Progenitor cell of endocrine pancreas (in vitro differentiated cells): ENCODE results near the gene MFRP. TPM values are rescaled to one million over a fixed set of nuclear protein-coding genes. Genes with fewer than 3 reads are reported as not detected.
"Not testable (repeated sequence)": the region's sequence is repeated elsewhere in the genome, so short reads cannot be mapped to it uniquely, and the experiment has no call there.

Experiments
- DNase-seq: peaks from one replicate; pipeline ENCODE4 v3.0.0; 2021; ENCODE audit warnings: low spot score; ENCODE audit not compliant: unreplicated experiment
- H3K27ac Mint-ChIP-seq: 2 replicates; pipeline ENCODE4 v1.8.0; 2021; ENCODE audit warnings: mild to moderate bottlenecking, moderate library complexity, mixed read lengths
- H3K27me3 Mint-ChIP-seq: 2 replicates; pipeline ENCODE4 v1.8.0; 2021; ENCODE audit warnings: mixed read lengths
- H3K36me3 Mint-ChIP-seq: 2 replicates; pipeline ENCODE4 v1.8.0; 2022; ENCODE audit warnings: mixed read lengths; ENCODE audit not compliant: insufficient read depth
- H3K4me1 Mint-ChIP-seq: 2 replicates; pipeline ENCODE4 v1.8.0; 2021; ENCODE audit warnings: low read depth, mixed read lengths
- H3K4me3 Mint-ChIP-seq: 2 replicates; pipeline ENCODE4 v1.8.0; 2021; ENCODE audit warnings: low read depth, mild to moderate bottlenecking, moderate library complexity, mixed read lengths
- H3K9me3 Mint-ChIP-seq: 2 replicates; pipeline ENCODE4 v1.8.0; 2021; ENCODE audit warnings: low read depth, mixed read lengths
- long read RNA-seq: library from polyadenylated mRNA; unstranded; transcript quantifications from one replicate; pipeline ENCODE4 v2.0.0, GENCODE V29; 2020
- total RNA-seq: library from RNA; stranded (reverse); gene quantifications from 2 replicates; pipeline ENCODE4 v1.2.1, GENCODE V29; 2021
- TF ChIP-seq, protein P1 (sequence below): fragments of 200-600 bp; sonication (generic); IDR thresholded peaks from one replicate; pipeline ENCODE4 v1.5.0; 2021; ENCODE audit warnings: antibody characterized with exemption, mild to moderate bottlenecking; ENCODE audit not compliant: unreplicated experiment

Gene MFRP
- not detected in 2 replicates for total RNA-seq
- long read RNA-seq: 0 reads

DNA sequence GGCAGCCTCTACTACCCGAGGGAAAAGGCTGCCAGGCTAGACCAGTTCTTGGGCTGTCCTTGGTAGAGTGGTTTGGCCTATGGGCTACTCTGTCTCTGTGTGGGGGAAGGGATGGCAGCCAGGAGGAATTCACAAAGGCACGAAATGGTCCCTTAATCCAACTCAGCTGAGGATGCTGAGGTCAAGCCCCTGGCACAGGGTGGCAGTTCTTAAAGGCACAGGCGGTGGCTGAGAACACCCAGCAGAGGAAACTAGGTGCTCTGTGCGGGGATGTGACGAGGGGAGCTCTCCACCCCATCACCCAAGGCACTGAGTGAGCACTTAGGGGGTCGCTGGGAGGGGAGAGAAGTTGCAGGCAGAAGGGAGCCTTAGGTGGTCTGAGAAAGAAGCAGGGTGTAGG lies at the start of gene MFRP:
MFRP (minus strand) TSS at position 101 of the 400 bp plus-strand sequence. CDS start 192 bp downstream, outside the sequence.
- DNase-seq: no peak
- H3K4me3 Mint-ChIP-seq: no peak within 1 kb of the TSS
- peaks cover 66% of the 10 kb centered on the region for H3K27me3 Mint-ChIP-seq
- no peak within 1 kb of the TSS for H3K27ac Mint-ChIP-seq
- no peaks in the 10 kb centered on the region for H3K4me1 Mint-ChIP-seq
- no peaks in the 10 kb centered on the region for H3K36me3 Mint-ChIP-seq
- TF ChIP-seq, protein P1, sequence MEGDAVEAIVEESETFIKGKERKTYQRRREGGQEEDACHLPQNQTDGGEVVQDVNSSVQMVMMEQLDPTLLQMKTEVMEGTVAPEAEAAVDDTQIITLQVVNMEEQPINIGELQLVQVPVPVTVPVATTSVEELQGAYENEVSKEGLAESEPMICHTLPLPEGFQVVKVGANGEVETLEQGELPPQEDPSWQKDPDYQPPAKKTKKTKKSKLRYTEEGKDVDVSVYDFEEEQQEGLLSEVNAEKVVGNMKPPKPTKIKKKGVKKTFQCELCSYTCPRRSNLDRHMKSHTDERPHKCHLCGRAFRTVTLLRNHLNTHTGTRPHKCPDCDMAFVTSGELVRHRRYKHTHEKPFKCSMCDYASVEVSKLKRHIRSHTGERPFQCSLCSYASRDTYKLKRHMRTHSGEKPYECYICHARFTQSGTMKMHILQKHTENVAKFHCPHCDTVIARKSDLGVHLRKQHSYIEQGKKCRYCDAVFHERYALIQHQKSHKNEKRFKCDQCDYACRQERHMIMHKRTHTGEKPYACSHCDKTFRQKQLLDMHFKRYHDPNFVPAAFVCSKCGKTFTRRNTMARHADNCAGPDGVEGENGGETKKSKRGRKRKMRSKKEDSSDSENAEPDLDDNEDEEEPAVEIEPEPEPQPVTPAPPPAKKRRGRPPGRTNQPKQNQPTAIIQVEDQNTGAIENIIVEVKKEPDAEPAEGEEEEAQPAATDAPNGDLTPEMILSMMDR: no peak
- H3K9me3 Mint-ChIP-seq: no peaks in the 10 kb centered on the region

DNA sequence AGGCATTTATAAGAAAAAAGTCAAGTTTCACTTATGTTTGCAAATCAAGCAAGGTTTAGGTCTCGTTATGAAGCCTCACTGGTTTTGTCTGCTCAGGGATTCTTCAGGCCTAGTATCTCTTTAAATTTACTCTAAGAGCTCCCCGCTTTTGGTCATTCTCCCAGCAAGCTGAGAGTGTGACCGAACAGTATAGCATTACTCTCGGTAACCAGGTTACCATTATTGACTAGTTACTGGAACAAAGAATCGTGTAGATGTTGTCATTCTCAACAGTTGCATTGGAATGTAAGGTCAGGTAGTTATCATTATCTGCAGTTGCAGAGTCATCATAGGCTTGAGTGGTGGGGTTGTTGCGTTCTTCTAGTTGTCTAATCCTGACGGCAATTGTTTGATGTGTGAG lies 44.8 kb upstream of the MFRP start:
- TF ChIP-seq, protein P1: no peak
- Mint-ChIP-seq H3K27me3 (peaks cover 5% of the 10 kb centered on the region), H3K27ac (no peak overlapping the region), H3K36me3 (no peaks in the 10 kb centered on the region), H3K4me1 (no peaks in the 10 kb centered on the region), H3K9me3 (no peaks in the 10 kb centered on the region), H3K4me3 (no peak overlapping the region)
- DNase-seq: no peak

DNA sequence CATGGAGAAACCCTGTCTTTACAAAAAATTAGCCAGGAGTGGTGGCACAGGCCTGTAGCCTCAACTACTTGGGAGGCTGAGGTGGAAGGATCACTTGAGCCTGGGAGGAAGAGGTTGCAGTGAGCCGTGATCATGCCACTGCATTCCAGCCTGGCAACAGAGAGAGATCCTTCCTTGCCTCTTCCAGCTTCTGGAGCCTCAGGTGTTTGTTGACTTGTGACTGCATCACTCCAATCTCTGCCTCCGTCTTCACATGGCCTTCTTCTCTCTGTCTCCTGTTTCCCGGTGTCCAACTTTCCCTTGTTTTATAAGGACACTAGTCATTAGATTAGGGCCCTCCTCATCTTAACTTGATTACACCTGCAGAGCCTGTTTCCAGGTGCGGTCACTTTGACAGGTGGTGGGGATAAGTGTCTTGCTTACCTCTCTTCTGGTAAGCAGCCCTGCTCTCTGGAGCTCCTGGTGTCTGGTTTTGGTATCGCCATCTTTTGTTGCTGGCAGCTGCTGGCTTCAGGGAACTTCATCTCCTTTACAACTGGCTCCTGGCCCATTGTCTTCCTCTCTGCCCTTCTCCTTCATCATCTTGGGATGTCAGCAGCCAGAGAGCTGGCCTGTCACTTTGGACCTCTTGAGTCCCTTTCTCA lies 43.2 kb upstream of the MFRP start:
- H3K9me3 Mint-ChIP-seq: no peaks in the 10 kb centered on the region
- TF ChIP-seq, protein P1: peak; percentile 52
- no peak overlapping the region for H3K27ac Mint-ChIP-seq
- no peaks in the 10 kb centered on the region for H3K27me3 Mint-ChIP-seq
- no peaks in the 10 kb centered on the region for H3K36me3 Mint-ChIP-seq
- H3K4me3 Mint-ChIP-seq: no peak overlapping the region
- H3K4me1 Mint-ChIP-seq: no peaks in the 10 kb centered on the region
- DNase-seq: no peak

DNA sequence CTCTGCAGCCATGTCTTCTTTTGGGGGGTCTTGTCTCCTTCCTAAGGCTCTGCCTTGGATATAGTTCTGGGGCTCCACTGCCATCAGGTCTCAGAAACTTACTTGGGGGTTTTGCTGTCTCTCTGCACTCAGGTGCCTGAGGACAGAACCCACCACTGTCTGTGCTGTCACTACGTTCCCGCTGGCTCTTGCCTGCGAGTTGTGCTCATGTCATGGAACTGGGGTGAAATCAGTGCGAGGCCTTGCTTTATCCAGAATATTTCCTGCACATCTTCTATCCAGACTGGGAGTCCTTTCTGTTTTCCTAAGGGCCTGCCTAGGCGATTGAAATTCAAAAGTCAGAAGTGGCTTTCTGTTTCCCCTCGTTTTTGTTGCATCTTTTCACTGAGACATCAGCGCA lies 41.6 kb upstream of the MFRP start:
- no peaks in the 10 kb centered on the region for H3K27me3 Mint-ChIP-seq
- no peaks in the 10 kb centered on the region for H3K4me1 Mint-ChIP-seq
- no peaks in the 10 kb centered on the region for H3K9me3 Mint-ChIP-seq
- no peak for DNase-seq
- H3K4me3 Mint-ChIP-seq: no peak overlapping the region
- TF ChIP-seq, protein P1: no peak
- no peak overlapping the region for H3K27ac Mint-ChIP-seq
- H3K36me3 Mint-ChIP-seq: no peaks in the 10 kb centered on the region

DNA sequence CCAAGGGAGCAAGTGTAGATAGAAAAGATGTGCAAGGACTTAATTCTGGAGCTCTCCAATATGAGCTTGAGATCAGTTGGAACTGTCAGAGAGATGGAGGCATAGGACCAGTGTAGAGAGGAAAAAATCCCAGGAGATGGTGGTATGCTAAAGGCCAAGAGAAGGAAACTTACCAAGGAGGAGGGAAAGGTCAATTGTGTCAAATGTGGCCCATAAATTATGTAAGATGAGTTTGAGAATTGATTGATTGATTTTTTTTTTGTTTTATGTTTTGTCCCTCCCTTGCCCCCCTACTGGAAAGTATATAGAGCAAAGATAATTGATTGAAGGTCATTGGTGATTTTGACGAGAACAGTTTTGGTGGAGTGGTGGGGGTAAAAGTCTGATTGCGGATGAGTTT lies 37.8 kb upstream of the MFRP start:
- H3K4me1 Mint-ChIP-seq: peaks cover 11% of the 10 kb centered on the region
- no peak for DNase-seq
- TF ChIP-seq, protein P1: no peak
- peaks cover 11% of the 10 kb centered on the region for H3K27me3 Mint-ChIP-seq
- no peak overlapping the region for H3K4me3 Mint-ChIP-seq
- no peaks in the 10 kb centered on the region for H3K36me3 Mint-ChIP-seq
- no peaks in the 10 kb centered on the region for H3K9me3 Mint-ChIP-seq
- H3K27ac Mint-ChIP-seq: no peak overlapping the region

DNA sequence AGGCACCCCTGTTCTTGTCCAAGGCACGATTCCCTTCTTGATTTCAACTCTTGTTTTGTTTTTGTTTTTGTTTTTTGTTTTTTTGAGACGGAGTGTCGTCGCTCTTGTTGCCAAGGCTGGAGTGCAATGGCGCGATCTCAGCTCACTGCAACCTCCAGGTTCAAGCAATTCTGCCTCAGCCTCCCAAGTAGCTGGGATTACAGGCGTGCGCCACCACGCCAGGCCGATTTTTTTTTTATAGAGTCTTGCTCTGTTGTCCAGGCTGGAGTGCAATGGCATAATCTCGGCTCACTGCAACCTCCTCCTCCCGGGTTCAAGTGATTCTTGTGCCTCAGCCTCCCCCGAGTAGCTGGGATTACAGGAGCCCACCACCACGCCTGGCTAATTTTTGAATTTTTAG lies 36.0 kb upstream of the MFRP start:
- not testable (repeated sequence) for DNase-seq, H3K4me3 Mint-ChIP-seq, H3K27ac Mint-ChIP-seq, H3K36me3 Mint-ChIP-seq, H3K9me3 Mint-ChIP-seq
- H3K27me3 Mint-ChIP-seq: peaks cover 18% of the 10 kb centered on the region
- H3K4me1 Mint-ChIP-seq: peaks cover 22% of the 10 kb centered on the region
